ENCODE measurements around the gene MYOG. TPM values are rescaled to one million over a fixed set of nuclear protein-coding genes. Genes with fewer than 3 reads are reported as not detected.

The MYOG gene
- total and polyA plus RNA-seq, 2 donors (not counting 1 experiment from before 2014, with no cell fraction given) = not detected

- no peak overlapping the region for H3K4me2 ChIP-seq (ENCODE audit: extremely low read depth, insufficient read depth, low read length)
- H3K4me1 ChIP-seq (ENCODE audit: control insufficient read depth, extremely low read depth, insufficient read depth, low read length) = no peaks in the 10 kb centered on the region
- H3K27me3 ChIP-seq (ENCODE audit: control insufficient read depth, insufficient read depth, low read length) = peaks cover 20% of the 10 kb centered on the region
- no peak overlapping the region for H3K27ac ChIP-seq (ENCODE audit: insufficient read depth, low read length)
- H3K79me2 ChIP-seq (ENCODE audit: control insufficient read depth, insufficient read depth, low read length) = no peaks in the 10 kb centered on the region
- no peak overlapping the region for H3K4me3 ChIP-seq (replicated peaks in 1 of 4; ENCODE audit: control extremely low read depth in 1 of 4, insufficient read depth in 1 of 4, low read depth in 3 of 4, low read length in 4 of 4)
- H3K9me3 ChIP-seq (ENCODE audit: control insufficient read depth, insufficient read depth, low read depth, low read length) = no peaks in the 10 kb centered on the region
- no peaks in the 10 kb centered on the region for H4K20me1 ChIP-seq (ENCODE audit: control insufficient read depth, extremely low read depth, insufficient read depth, low read length)
- H3K9ac ChIP-seq (ENCODE audit: insufficient read depth, low read length) = no peak overlapping the region
- TF ChIP-seq EZH2 (IDR thresholded peaks at IDR 0.05; ENCODE audit: low read length, missing control alignments) = no peak
- TF ChIP-seq, protein P1, sequence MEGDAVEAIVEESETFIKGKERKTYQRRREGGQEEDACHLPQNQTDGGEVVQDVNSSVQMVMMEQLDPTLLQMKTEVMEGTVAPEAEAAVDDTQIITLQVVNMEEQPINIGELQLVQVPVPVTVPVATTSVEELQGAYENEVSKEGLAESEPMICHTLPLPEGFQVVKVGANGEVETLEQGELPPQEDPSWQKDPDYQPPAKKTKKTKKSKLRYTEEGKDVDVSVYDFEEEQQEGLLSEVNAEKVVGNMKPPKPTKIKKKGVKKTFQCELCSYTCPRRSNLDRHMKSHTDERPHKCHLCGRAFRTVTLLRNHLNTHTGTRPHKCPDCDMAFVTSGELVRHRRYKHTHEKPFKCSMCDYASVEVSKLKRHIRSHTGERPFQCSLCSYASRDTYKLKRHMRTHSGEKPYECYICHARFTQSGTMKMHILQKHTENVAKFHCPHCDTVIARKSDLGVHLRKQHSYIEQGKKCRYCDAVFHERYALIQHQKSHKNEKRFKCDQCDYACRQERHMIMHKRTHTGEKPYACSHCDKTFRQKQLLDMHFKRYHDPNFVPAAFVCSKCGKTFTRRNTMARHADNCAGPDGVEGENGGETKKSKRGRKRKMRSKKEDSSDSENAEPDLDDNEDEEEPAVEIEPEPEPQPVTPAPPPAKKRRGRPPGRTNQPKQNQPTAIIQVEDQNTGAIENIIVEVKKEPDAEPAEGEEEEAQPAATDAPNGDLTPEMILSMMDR (conservative IDR thresholded peaks at IDR 0.05 in 1 of 2, IDR thresholded peaks at IDR 0.05 in 1 of 2; ENCODE audit: low read depth in 1 of 2, low read length in 2 of 2) = no peak
- no peaks in the 10 kb centered on the region for H3K36me3 ChIP-seq (ENCODE audit: control insufficient read depth, insufficient read depth, low read length)
- DNase-seq (ENCODE audit: low read depth in 2 of 2) = no peak
- H2AFZ ChIP-seq (ENCODE audit: low read length) = no peak overlapping the region
Observed at GRCh38 chr1:203103216-203103615, 17.4 kb upstream of the MYOG start.

- Histone ChIP-seq H3K27me3 (ENCODE audit: control insufficient read depth, insufficient read depth, low read length) (peaks cover 21% of the 10 kb centered on the region), H3K79me2 (ENCODE audit: control insufficient read depth, insufficient read depth, low read length) (no peaks in the 10 kb centered on the region), H3K27ac (ENCODE audit: insufficient read depth, low read length) (no peak overlapping the region), H3K36me3 (ENCODE audit: control insufficient read depth, insufficient read depth, low read length) (no peaks in the 10 kb centered on the region), H2AFZ (ENCODE audit: low read length) (no peak overlapping the region), H3K9ac (ENCODE audit: insufficient read depth, low read length) (no peak overlapping the region), H3K4me1 (ENCODE audit: control insufficient read depth, extremely low read depth, insufficient read depth, low read length) (no peaks in the 10 kb centered on the region), H3K9me3 (ENCODE audit: control insufficient read depth, insufficient read depth, low read depth, low read length) (no peaks in the 10 kb centered on the region), H3K4me3 (replicated peaks in 1 of 4; ENCODE audit: control extremely low read depth in 1 of 4, insufficient read depth in 1 of 4, low read depth in 3 of 4, low read length in 4 of 4) (no peak overlapping the region), H3K4me2 (ENCODE audit: extremely low read depth, insufficient read depth, low read length) (no peak overlapping the region), H4K20me1 (ENCODE audit: control insufficient read depth, extremely low read depth, insufficient read depth, low read length) (no peaks in the 10 kb centered on the region)
- no peak for DNase-seq (ENCODE audit: low read depth in 2 of 2)
- TF ChIP-seq, protein P1 (conservative IDR thresholded peaks at IDR 0.05 in 1 of 2, IDR thresholded peaks at IDR 0.05 in 1 of 2; ENCODE audit: low read depth in 1 of 2, low read length in 2 of 2) = no peak
- TF ChIP-seq EZH2 (IDR thresholded peaks at IDR 0.05; ENCODE audit: low read length, missing control alignments) = no peak
Observed at GRCh38 chr1:203101813-203102634, 16.2 kb upstream of the MYOG start.

GRCh38 chr1:203100516-203100869, 14.7 kb upstream of the MYOG start:
- Histone ChIP-seq H3K4me2 (ENCODE audit: extremely low read depth, insufficient read depth, low read length) (no peak overlapping the region), H3K9ac (ENCODE audit: insufficient read depth, low read length) (no peak overlapping the region), H3K4me3 (replicated peaks in 1 of 4; ENCODE audit: control extremely low read depth in 1 of 4, insufficient read depth in 1 of 4, low read depth in 3 of 4, low read length in 4 of 4) (no peak overlapping the region), H3K79me2 (ENCODE audit: control insufficient read depth, insufficient read depth, low read length) (no peaks in the 10 kb centered on the region), H3K27ac (ENCODE audit: insufficient read depth, low read length) (no peak overlapping the region), H3K36me3 (ENCODE audit: control insufficient read depth, insufficient read depth, low read length) (no peaks in the 10 kb centered on the region), H3K4me1 (ENCODE audit: control insufficient read depth, extremely low read depth, insufficient read depth, low read length) (no peaks in the 10 kb centered on the region), H3K27me3 (ENCODE audit: control insufficient read depth, insufficient read depth, low read length) (peaks cover 24% of the 10 kb centered on the region), H2AFZ (ENCODE audit: low read length) (no peak overlapping the region), H4K20me1 (ENCODE audit: control insufficient read depth, extremely low read depth, insufficient read depth, low read length) (no peaks in the 10 kb centered on the region), H3K9me3 (ENCODE audit: control insufficient read depth, insufficient read depth, low read depth, low read length) (no peaks in the 10 kb centered on the region)
- DNase-seq (ENCODE audit: low read depth in 2 of 2) = no peak
- TF ChIP-seq EZH2 (IDR thresholded peaks at IDR 0.05; ENCODE audit: low read length, missing control alignments) = no peak
- TF ChIP-seq, protein P1 (conservative IDR thresholded peaks at IDR 0.05 in 1 of 2, IDR thresholded peaks at IDR 0.05 in 1 of 2; ENCODE audit: low read depth in 1 of 2, low read length in 2 of 2) = no peak
